ENCODE results near the gene BLOC1S1. TPM values are rescaled to one million over a fixed set of nuclear protein-coding genes. Genes with fewer than 3 reads are reported as not detected.

The BLOC1S1 gene
- total RNA-seq, 2 experiments from 2014 or later = 118 to 124 TPM

DNA sequence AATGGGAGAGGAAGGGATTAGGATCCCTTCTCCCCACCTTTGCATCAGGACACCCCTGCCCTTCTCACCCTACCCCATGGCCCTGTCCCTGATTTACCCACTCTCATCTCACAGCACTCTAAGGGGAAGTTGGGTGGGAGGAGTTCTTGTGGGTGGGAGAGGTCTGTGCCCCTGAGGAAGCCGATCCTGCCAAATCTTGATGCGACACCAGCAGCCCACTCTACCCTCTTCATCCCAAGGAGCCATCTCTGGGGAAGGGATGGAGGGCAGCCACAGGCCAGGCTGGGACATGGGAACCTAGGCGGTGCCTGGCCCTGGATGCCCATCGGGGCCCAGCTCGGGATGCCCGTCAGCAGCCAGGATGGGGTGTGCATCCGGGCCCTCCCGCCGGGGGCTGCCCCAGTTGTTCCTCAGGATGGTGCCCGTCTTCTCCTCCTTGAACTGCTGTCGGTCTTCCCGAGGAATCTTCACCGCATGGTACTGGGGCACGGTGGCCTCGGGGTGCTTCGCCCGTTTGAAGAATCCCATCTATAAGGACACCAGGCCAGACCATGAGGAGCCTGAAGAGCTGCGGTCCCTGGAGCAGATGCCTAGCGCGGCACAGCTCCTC, 31.0 kb upstream of the BLOC1S1 start:
- peaks cover 14% of the 10 kb centered on the region for H3K4me1 Mint-ChIP-seq (ENCODE audit: low read depth)
- H3K27me3 Mint-ChIP-seq (ENCODE audit: low read depth) = peaks cover 13% of the 10 kb centered on the region
- DNase-seq = no peak
- H3K27ac Mint-ChIP-seq = no peak overlapping the region
- H3K4me3 Mint-ChIP-seq = no peak overlapping the region
- CTCF ChIA-PET = no interaction called here
- H3K36me3 Mint-ChIP-seq (ENCODE audit: low read depth) = no peaks in the 10 kb centered on the region
- no peaks in the 10 kb centered on the region for H3K9me3 Mint-ChIP-seq
- intact Hi-C loops (cut with micrococcal nuclease) = no loop called here

DNA sequence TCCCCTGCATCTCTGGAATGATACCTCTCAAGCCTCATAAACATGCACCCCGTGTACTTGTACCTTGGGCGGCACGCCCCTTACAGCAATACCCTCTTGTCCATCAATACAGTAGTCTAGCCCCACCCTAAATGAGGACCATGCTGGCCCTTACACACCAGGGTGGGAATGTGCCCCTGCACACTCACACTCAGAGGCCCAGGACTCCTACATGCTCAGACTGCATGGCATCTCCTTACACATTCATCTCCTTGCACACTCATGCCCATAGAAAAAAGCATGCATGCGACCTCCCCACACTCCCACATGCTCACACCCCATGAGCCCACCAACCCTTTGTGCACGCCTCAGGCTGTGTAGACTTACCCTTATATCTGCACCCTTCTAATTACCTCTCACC, 30.2 kb upstream of the BLOC1S1 start:
- H3K27ac Mint-ChIP-seq = no peak overlapping the region
- CTCF ChIA-PET = no interaction called here
- no peaks in the 10 kb centered on the region for H3K9me3 Mint-ChIP-seq

DNA sequence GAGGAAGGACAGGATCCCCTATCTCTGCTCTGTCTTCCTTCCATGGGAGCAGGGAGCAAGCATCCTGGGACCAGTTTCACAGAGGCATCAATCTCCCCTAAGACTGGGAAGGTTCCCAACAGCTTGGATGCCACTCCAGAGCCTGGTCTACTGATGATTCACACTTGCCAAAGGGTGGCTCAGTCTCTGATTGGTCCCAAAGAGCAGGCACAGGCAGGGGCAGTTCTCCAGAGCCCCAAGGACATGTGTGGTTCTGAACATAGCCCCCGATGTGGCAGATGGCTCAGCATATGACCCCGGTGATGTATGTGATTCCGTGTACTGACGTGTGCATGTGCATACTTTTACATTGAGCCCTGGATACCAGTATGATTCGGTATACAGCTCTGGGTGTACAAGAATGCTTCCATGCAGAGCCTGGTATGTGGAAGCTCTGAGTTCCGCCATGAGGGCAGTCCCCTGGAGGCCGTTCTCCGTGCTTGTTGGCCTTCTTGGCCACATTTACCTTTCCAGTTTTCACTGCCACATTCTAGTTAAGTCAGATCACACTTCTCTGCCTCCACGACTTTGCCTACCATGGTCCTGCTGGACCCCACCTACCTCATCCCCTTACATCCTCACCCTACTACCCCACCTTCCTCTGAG, 29.4 kb upstream of the BLOC1S1 start:
- DNase-seq = no peak
- intact Hi-C loops (cut with micrococcal nuclease) = no loop called here
- CTCF ChIA-PET = interaction anchor here (0.8 kb wide), 2 partner anchors 30 to 288 kb away, joined by 3 to 4 read pairs; partner anchors contain the start of gene RAB5B

More for the DNA sequence above, 30.2 kb upstream of the BLOC1S1 start:
- Mint-ChIP-seq H3K36me3 (ENCODE audit: low read depth) (no peaks in the 10 kb centered on the region), H3K4me3 (no peak overlapping the region), H3K27me3 (ENCODE audit: low read depth) (peaks cover 13% of the 10 kb centered on the region), H3K4me1 (ENCODE audit: low read depth) (peaks cover 14% of the 10 kb centered on the region)
- DNase-seq = no peak
- intact Hi-C loops (cut with micrococcal nuclease) = no loop called here

DNA sequence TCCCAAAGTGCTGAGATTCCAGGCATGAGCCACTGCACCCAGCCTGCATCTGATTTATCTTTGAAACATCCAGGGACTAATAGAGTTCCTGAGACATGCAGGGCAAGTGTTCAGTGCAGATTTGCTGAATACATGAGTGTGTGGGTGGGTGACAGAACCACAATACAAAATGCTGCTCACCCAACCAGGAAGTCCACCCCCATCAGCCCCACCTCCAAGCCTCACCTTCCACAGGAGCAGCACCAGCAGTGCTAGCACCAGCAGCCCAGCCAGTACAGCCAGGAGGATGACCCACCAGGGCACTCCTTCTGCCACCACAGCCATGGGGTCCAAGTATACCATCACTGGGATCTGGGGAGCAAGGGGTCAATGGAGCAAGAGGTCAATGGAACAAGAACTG, 28.1 kb upstream of the BLOC1S1 start:
- CTCF ChIA-PET = no interaction called here
- no peak overlapping the region for H3K27ac Mint-ChIP-seq

More for the DNA sequence above, 29.4 kb upstream of the BLOC1S1 start:
- Mint-ChIP-seq H3K27me3 (ENCODE audit: low read depth) (peaks cover 7% of the 10 kb centered on the region), H3K9me3 (no peaks in the 10 kb centered on the region), H3K36me3 (ENCODE audit: low read depth) (no peaks in the 10 kb centered on the region), H3K4me1 (ENCODE audit: low read depth) (peaks cover 7% of the 10 kb centered on the region), H3K4me3 (no peak overlapping the region), H3K27ac (no peak overlapping the region)

DNA sequence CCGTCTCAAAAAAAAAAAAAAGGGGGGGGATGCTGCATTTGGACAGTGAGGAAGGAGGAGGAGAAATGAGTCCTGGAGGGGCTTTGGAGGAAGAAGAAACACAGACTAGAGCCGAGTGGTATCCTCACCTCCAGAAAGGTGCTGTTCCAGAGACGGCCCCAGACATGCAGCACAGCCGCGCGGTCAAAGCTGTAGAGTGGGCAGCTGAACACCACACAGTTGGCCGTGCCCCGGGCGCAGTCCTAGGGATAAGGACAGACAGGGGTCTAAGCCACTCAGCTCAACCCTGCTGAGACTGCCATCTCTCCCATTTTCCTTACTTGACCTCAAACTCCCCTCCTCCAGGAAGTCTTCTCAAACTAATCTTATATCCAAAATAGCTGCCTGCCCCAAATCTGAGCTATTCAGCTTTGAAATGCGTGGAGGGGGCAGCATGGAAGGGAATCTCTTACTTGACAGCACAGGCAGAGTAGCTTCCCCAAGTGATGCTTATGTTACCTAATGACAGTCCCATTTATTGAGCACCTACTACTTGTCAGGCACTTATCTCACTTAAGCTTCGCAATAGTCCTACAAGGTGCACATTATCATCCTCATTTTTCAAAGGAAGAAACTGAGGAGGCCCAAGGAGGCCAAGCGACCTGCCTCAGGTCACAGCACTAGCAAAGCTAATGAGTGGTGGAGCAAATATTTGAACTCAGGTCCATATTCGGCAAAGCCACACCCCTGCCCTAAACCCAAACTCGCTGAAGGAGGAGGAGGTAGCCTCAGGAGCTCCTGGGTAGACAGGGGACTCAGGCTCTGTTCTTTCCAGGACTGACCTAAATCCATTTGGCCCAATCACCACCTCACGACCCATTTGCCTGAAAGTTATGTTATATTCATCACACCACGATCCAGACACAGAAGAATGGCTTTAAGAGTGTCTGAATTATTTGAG, 26.9 kb upstream of the BLOC1S1 start:
- no peaks in the 10 kb centered on the region for H3K36me3 Mint-ChIP-seq (ENCODE audit: low read depth)
- CTCF ChIA-PET = no interaction called here
- peaks cover 7% of the 10 kb centered on the region for H3K4me1 Mint-ChIP-seq (ENCODE audit: low read depth)
- no peak overlapping the region for H3K27ac Mint-ChIP-seq
- no peaks in the 10 kb centered on the region for H3K9me3 Mint-ChIP-seq
- H3K4me3 Mint-ChIP-seq = no peak overlapping the region
- no peak for DNase-seq
- peaks cover 2% of the 10 kb centered on the region for H3K27me3 Mint-ChIP-seq (ENCODE audit: low read depth)
- intact Hi-C loops (cut with micrococcal nuclease) = no loop called here

More for the DNA sequence above, 28.1 kb upstream of the BLOC1S1 start:
- intact Hi-C loops (cut with micrococcal nuclease) = no loop called here
- no peaks in the 10 kb centered on the region for H3K9me3 Mint-ChIP-seq
- no peaks in the 10 kb centered on the region for H3K36me3 Mint-ChIP-seq (ENCODE audit: low read depth)
- DNase-seq = peak; percentile 28
- H3K4me3 Mint-ChIP-seq = no peak overlapping the region
- peaks cover 4% of the 10 kb centered on the region for H3K27me3 Mint-ChIP-seq (ENCODE audit: low read depth)
- H3K4me1 Mint-ChIP-seq (ENCODE audit: low read depth) = peaks cover 7% of the 10 kb centered on the region

DNA sequence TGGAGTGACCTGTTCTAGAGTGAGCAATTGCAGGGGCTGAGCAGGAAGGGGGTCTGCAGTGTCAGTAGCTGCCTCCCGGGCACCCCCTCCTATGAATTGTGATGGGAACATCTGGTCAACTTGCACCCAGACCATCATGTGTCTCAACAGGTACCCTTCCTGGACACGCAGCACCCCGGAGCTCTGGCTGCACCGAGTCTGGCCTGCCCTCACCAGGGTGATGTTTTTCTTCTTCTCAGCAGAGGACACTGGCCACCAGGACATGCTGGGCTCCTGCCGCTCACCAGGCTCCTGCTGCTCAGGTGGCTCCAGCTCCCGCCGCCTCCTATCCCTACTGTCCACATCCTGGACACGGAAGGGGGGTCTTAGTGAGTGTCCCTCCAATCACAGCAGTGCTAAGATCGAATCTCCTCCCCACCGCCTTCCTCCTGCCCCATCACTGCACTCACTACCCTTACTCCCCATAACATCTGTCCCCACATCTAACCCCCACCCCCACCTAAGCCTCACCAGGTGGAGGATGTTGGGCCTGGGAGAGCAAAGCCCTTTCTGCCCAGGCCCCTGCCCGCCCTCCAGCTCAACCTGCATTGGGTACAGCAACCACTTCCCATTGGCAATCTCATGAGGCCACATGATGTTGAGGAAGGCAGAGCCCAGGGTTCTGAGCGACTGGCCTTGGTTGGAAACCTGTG, 23.1 kb upstream of the BLOC1S1 start:
- Mint-ChIP-seq H3K36me3 (ENCODE audit: low read depth) (no peaks in the 10 kb centered on the region), H3K27ac (no peak overlapping the region), H3K27me3 (ENCODE audit: low read depth) (no peaks in the 10 kb centered on the region), H3K9me3 (no peaks in the 10 kb centered on the region), H3K4me1 (ENCODE audit: low read depth) (peaks cover 2% of the 10 kb centered on the region), H3K4me3 (no peak overlapping the region)
- intact Hi-C loops (cut with micrococcal nuclease) = no loop called here
- CTCF ChIA-PET = no interaction called here
- no peak for DNase-seq

DNA sequence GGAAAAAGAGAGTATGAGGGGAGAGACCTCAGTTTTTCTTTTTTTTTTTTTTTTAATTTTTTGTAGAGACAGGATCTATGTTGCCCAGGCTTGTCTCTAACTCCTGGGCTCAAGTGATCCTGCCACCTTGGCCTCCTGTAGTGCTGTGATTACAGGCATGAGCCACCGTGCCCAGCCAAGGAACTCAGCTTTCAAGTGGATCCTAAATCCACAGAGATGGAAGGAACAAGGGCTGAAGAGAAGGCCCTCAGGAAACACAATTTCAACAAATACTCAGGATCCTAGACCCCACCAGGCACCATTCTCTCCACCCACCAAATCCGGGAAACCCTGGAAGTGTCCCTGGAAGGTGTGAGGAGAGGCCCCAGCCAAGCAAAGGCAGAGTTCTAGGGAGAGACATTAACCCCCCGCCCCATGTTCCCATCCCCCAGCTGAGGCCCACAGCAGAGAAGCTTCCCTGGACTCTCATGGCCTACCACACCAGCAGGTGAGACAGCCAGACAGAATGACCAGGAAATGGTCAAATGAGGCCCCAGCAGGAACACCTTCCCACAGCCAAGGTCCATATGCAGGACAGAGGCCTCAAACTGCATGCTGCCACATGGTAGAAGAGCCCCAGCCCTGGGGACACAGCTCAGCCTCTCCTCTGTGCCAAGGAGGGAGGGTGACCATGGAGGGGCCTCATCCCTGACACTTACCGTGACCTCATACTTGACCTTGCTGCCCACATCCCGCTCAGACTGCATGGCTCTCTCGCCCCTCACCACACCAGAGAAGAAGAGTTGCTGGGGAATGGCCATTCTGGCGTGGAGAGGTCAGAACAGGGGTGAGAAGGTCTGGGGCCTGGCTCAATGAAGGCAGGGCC, 22.3 kb upstream of the BLOC1S1 start:
- Mint-ChIP-seq H3K27ac (no peak overlapping the region), H3K36me3 (ENCODE audit: low read depth) (no peaks in the 10 kb centered on the region), H3K27me3 (ENCODE audit: low read depth) (no peaks in the 10 kb centered on the region), H3K9me3 (no peaks in the 10 kb centered on the region), H3K4me3 (no peak overlapping the region), H3K4me1 (ENCODE audit: low read depth) (no peaks in the 10 kb centered on the region)
- no peak for DNase-seq
- CTCF ChIA-PET = no interaction called here
- intact Hi-C loops (cut with micrococcal nuclease) = no loop called here

DNA sequence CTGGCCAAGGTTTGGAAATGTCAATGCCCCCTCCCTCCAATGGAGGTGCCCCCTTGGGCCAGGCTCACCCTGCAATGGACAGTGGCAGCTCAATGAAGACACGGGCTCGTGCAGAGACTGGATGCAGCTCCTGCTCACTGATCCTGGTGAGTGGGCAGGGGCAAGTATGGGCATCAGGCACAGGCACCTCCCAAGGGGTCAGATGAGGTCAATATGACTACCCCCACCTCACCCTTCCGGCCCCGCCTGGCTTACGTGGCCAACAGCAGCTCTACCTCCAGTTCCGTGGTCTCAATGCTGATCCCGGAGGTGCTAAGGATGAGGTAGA, 21.7 kb upstream of the BLOC1S1 start:
- H3K4me3 Mint-ChIP-seq = no peak overlapping the region
- H3K36me3 Mint-ChIP-seq (ENCODE audit: low read depth) = no peaks in the 10 kb centered on the region
- no peaks in the 10 kb centered on the region for H3K4me1 Mint-ChIP-seq (ENCODE audit: low read depth)
- intact Hi-C loops (cut with micrococcal nuclease) = no loop called here
- H3K27ac Mint-ChIP-seq = no peak overlapping the region
- CTCF ChIA-PET = no interaction called here
- no peak for DNase-seq
- H3K27me3 Mint-ChIP-seq (ENCODE audit: low read depth) = no peaks in the 10 kb centered on the region
- H3K9me3 Mint-ChIP-seq = no peaks in the 10 kb centered on the region

DNA sequence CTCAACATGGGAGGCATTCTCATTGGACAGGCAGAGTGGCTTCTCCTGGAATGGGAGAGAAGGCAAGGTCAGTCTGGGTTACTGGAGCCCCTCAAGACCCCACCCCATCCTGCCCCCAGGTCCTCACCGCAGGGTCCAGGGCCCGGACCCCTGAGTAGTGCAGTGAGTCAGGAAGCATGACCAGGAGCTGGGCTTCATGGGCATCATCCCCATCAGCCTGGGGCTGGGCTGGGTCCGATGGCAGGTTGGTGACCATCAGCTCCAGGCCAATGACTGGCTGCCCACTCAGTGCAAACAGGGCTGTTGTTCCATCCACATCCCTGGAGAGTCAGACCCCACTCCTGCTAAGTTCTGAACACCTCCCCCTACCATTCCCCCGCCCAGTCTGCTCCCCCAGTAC, 21.2 kb upstream of the BLOC1S1 start:
- H3K36me3 Mint-ChIP-seq (ENCODE audit: low read depth) = no peaks in the 10 kb centered on the region
- intact Hi-C loops (cut with micrococcal nuclease) = no loop called here
- no peak for DNase-seq
- H3K27ac Mint-ChIP-seq = no peak overlapping the region
- H3K4me3 Mint-ChIP-seq = no peak overlapping the region
- no peaks in the 10 kb centered on the region for H3K4me1 Mint-ChIP-seq (ENCODE audit: low read depth)
- H3K9me3 Mint-ChIP-seq = no peaks in the 10 kb centered on the region
- H3K27me3 Mint-ChIP-seq (ENCODE audit: low read depth) = no peaks in the 10 kb centered on the region
- CTCF ChIA-PET = no interaction called here

DNA sequence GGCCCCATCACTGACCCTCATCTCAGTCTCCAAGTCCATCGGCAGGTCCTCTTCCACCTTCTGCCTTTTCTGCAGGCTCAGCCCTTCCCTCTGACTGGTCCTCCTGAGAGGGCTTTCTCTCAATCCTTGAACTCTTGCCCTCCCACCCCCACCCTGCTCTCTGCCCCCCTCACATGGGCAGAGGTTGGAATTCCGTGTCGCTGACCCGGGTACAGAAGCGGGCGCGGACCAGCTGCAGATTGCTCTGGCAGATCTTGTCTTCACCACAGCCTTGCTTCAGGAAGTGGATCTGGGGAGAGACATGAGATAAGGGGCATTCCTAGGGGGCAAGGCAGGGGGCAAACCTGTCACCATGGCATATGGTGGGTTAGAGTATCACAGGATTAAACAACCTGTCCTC, 20.5 kb upstream of the BLOC1S1 start:
- Mint-ChIP-seq H3K4me1 (ENCODE audit: low read depth) (no peaks in the 10 kb centered on the region), H3K27ac (no peak overlapping the region), H3K36me3 (ENCODE audit: low read depth) (no peaks in the 10 kb centered on the region), H3K9me3 (no peaks in the 10 kb centered on the region), H3K27me3 (ENCODE audit: low read depth) (no peaks in the 10 kb centered on the region), H3K4me3 (no peak overlapping the region)
- no peak for DNase-seq
- intact Hi-C loops (cut with micrococcal nuclease) = no loop called here
- CTCF ChIA-PET = interaction anchor here (0.6 kb wide), 1 partner anchor 14 kb away, joined by 4 read pairs; a partner anchor contains a TSS

DNA sequence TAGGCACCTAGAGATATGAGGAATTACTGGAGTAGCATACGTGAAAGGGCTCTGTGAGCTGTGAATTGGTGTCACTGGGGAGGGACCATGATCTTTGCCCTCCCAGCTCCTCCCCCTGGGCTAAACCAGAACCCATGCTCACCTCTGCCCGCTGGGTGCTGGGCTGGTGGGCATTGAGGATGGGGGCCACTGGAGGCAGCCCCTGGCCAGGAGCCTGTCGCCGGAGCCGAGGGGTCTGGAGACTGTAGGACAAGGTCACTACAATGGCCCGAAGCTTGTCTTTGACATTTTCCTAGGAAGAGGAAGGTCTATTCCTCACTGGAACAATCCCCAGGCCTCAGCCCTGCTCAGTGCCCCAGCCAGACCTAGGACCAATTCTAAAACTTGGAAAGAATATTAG, 19.7 kb upstream of the BLOC1S1 start:
- CTCF ChIA-PET = interaction anchor here (0.6 to 1.2 kb wide), 3 partner anchors 15 to 40 kb away, joined by 3 to 4 read pairs (median 4); a partner anchor contains a TSS
- no peak overlapping the region for H3K4me3 Mint-ChIP-seq
- H3K27me3 Mint-ChIP-seq (ENCODE audit: low read depth) = no peaks in the 10 kb centered on the region
- intact Hi-C loops (cut with micrococcal nuclease) = no loop called here
- H3K4me1 Mint-ChIP-seq (ENCODE audit: low read depth) = no peaks in the 10 kb centered on the region
- no peak overlapping the region for H3K27ac Mint-ChIP-seq
- H3K36me3 Mint-ChIP-seq (ENCODE audit: low read depth) = no peaks in the 10 kb centered on the region
- no peaks in the 10 kb centered on the region for H3K9me3 Mint-ChIP-seq
- no peak for DNase-seq

Data from activated naive CD4-positive, alpha-beta T cell treated with anti-CD3 and anti-CD28 coated beads for 36 hours (primary cell).